ENCODE results near the gene TDRD7. TPM values are rescaled to one million over a fixed set of nuclear protein-coding genes. Genes with fewer than 3 reads are reported as not detected.

TDRD7 gene
- total and polyA plus RNA-seq, 2 of the 13 experiments (the other 11 are each of a cell fraction or from before 2014, with no cell fraction given) = 9.8 to 15.5 TPM

GRCh38 chr9:97398999-97399758 lies 12.7 kb upstream of the TDRD7 start (continued):
- no peak for TF ChIP-seq HNF1A (IDR thresholded peaks at IDR 0.05; ENCODE audit: low read depth)
- TF ChIP-seq HNF1A (CRISPR knock-in tag; IDR thresholded peaks at IDR 0.05; ENCODE audit: borderline replicate concordance) = no peak
- peak; percentile 82 for TF ChIP-seq STAG1 (CRISPR knock-in tag; IDR thresholded peaks at IDR 0.05)
- TF ChIP-seq ZNF777 (CRISPR knock-in tag; IDR thresholded peaks at IDR 0.05) = no peak
- no peak for TF ChIP-seq ZNF574 (CRISPR knock-in tag; IDR thresholded peaks at IDR 0.05)
- no peak for TF ChIP-seq ZNF142 (CRISPR knock-in tag; IDR thresholded peaks at IDR 0.05)
- no peak for TF ChIP-seq TRIM24 (CRISPR knock-in tag; IDR thresholded peaks at IDR 0.05)
- TF ChIP-seq YEATS2 (CRISPR knock-in tag; IDR thresholded peaks at IDR 0.05; ENCODE audit: borderline replicate concordance) = peak; percentile 58; the same call in 1 of the 2 replicates
- TF ChIP-seq HMG20A (CRISPR knock-in tag; IDR thresholded peaks at IDR 0.05; ENCODE audit: borderline replicate concordance) = no peak
- peak; percentile 91; the same call in 1 of the 2 replicates for TF ChIP-seq ZBTB33 (CRISPR knock-in tag; IDR thresholded peaks at IDR 0.05)

Data from HepG2 (cell line).